K562 (cell line): Measurements from ENCODE around the gene DARS1. TPM values are rescaled to one million over a fixed set of nuclear protein-coding genes. Genes with fewer than 3 reads are reported as not detected.

ENCODE experiments used
- ATAC-seq: fragments of 200-7000 bp; cut with Tn5 transposase; 3 replicates; pipeline ENCODE4 v1.9.1; 2020; ENCODE audit warnings: moderate library complexity
- BruUV-seq: library from RNA; stranded (reverse); fragments of 400-500 nt; replicated peaks from 2 replicates; lab custom pipeline; 2021; lab: Mats Ljungman, UMichigan
- CTCF ChIA-PET: fragments of 300-600 bp; formaldehyde crosslinking; extraction: SDS; loops from one replicate; lab custom pipeline; 2021; ENCODE audit warnings: low intra/inter-chr PET ratio; lab: Yijun Ruan, JAX
- POLR2A ChIA-PET: fragments of 300-600, 350-650 bp; sonication (Branson Sonifier 250); formaldehyde crosslinking; extraction: SDS; loops from one replicate; lab custom pipeline; 2021; ENCODE audit warnings: antibody characterized with exemption, inconsistent platforms; lab: Yijun Ruan, JAX
- DNase-seq, 4 experiments: peaks; one replicate each; pipeline versions ENCODE4 v3.0.0 to v3.0.0-alpha.2; 2011 to 2018; ENCODE audit warnings: low spot score in 3 of 4, mixed read lengths in 3 of 4; ENCODE audit errors: extremely low read depth in 1 of 4
- FAIRE-seq: peaks from 2 replicates; lab custom pipeline; 2011; peaks lifted over from hg19 to GRCh38; lab: Jason Lieb, UNC
- H2AFZ ChIP-seq: 2 replicates; pipeline ENCODE4 v1.6.0; 2011; ENCODE audit warnings: low read depth, low read length, control low read depth, inconsistent platforms
- H3K27ac ChIP-seq: fragments of 200-600 bp; 3 replicates; pipeline ENCODE4 v1.8.0; 2011; ENCODE audit warnings: low read depth, mild to moderate bottlenecking, control low read depth, inconsistent platforms, low read length, moderate library complexity, mixed read lengths; ENCODE audit errors: extremely low read depth
- H3K27me3 ChIP-seq, 2 experiments: fragments of 300-600 bp in 1 of 2; 2 replicates in 1 of 2; 3 replicates in 1 of 2; pipeline versions ENCODE4 v1.6.0 to v1.8.0; 2011; ENCODE audit warnings: inconsistent platforms in 2 of 2, low read length in 2 of 2, mild to moderate bottlenecking in 1 of 2, mixed read lengths in 1 of 2, moderate library complexity in 1 of 2; ENCODE audit not compliant: control insufficient read depth in 2 of 2, insufficient read depth in 2 of 2
- H3K36me3 ChIP-seq: fragments of 300-600 bp; 3 replicates; pipeline ENCODE4 v1.8.0; 2011; ENCODE audit warnings: mild to moderate bottlenecking, low read length, inconsistent platforms; ENCODE audit not compliant: control insufficient read depth, insufficient read depth
- H3K4me1 ChIP-seq, 2 experiments: fragments of 200-600 bp in 1 of 2; replicated peaks in 1 of 2; 2 replicates in 1 of 2; 3 replicates in 1 of 2; pipeline versions ENCODE4 v1.5.1 to v1.8.0; 2011; ENCODE audit warnings: inconsistent platforms in 2 of 2, low read length in 2 of 2, mild to moderate bottlenecking in 1 of 2, mixed read lengths in 1 of 2, moderate library complexity in 1 of 2; ENCODE audit not compliant: control insufficient read depth in 2 of 2, insufficient read depth in 2 of 2
- H3K4me2 ChIP-seq: 2 replicates; pipeline ENCODE4 v1.6.1; 2011; ENCODE audit warnings: low read length, control low read depth, inconsistent platforms, mixed read lengths; ENCODE audit not compliant: insufficient read depth
- H3K4me3 ChIP-seq: fragments of 200-600 bp; sonication (generic), shearing (Covaris generic); 2 replicates; pipeline ENCODE4 v1.5.1; 2016; ENCODE audit warnings: control low read depth, inconsistent platforms
- H3K79me2 ChIP-seq: fragments of 200-600 bp; 3 replicates; pipeline ENCODE4 v1.8.0; 2011; ENCODE audit warnings: low read length, inconsistent platforms; ENCODE audit not compliant: control insufficient read depth, insufficient read depth
- H3K9ac ChIP-seq, 2 experiments: 2 replicates each; pipeline versions ENCODE4 v1.6.0 to v1.6.1; 2011; ENCODE audit warnings: low read depth in 2 of 2, low read length in 2 of 2, control low read depth in 1 of 2, inconsistent platforms in 1 of 2, mild to moderate bottlenecking in 1 of 2, mixed read lengths in 1 of 2; ENCODE audit not compliant: insufficient read depth in 1 of 2
- H3K9me1 ChIP-seq: one replicate; pipeline ENCODE4 v1.6.0; 2011; ENCODE audit warnings: inconsistent platforms, mild to moderate bottlenecking, low read length, moderate library complexity; ENCODE audit not compliant: control insufficient read depth, insufficient read depth
- H3K9me3 ChIP-seq: replicated peaks from 2 replicates; pipeline ENCODE4 v1.5.1; 2011; ENCODE audit warnings: low read depth, low read length, inconsistent platforms; ENCODE audit not compliant: control insufficient read depth, insufficient read depth
- H4K20me1 ChIP-seq: replicated peaks from 2 replicates; pipeline ENCODE4 v1.6.1; 2011; ENCODE audit warnings: low read length, inconsistent platforms, mixed read lengths; ENCODE audit not compliant: control insufficient read depth, insufficient read depth
- ASH1L ChIP-seq: fragments of 450-650 bp; IDR thresholded peaks from 2 replicates; pipeline ENCODE4 v1.6.1; 2018; ENCODE audit warnings: borderline replicate concordance, mild to moderate bottlenecking, low read depth; ENCODE audit not compliant: partially characterized antibody
- EZH2 ChIP-seq: IDR thresholded peaks from 2 replicates; pipeline ENCODE4 v1.6.1; 2012; ENCODE audit warnings: low read depth, mild to moderate bottlenecking, inconsistent platforms, low read length, borderline replicate concordance
- FOXJ2 ChIP-seq: fragments of 200-800 bp; sonication (Bioruptor generic); IDR thresholded peaks from 2 replicates; pipeline ENCODE4 v1.6.1; 2016; ENCODE audit warnings: missing genetic modification characterization, missing compliant biosample characterization
- FOXK1 ChIP-seq: sonication (generic); formaldehyde crosslinking; IDR thresholded peaks from 2 replicates; pipeline ENCODE4 v1.8.0; 2022; ENCODE audit warnings: missing genetic modification reagents, mild to moderate bottlenecking, borderline replicate concordance
- GABPA ChIP-seq: fragments of 200-800 bp; sonication (Bioruptor generic); conservative IDR thresholded peaks from 2 replicates; pipeline ENCODE4 v1.6.1; 2016; ENCODE audit warnings: low read depth, missing genetic modification characterization, missing compliant biosample characterization
- JUNB ChIP-seq: fragments of 450-650 bp; formaldehyde crosslinking; conservative IDR thresholded peaks from 2 replicates; pipeline ENCODE4 v1.4.0; 2020; ENCODE audit warnings: mild to moderate bottlenecking
- POU5F1 ChIP-seq: fragments of 150-350 bp; IDR thresholded peaks from 2 replicates; pipeline ENCODE4 v1.6.1; 2014; ENCODE audit warnings: borderline replicate concordance, low read length, low read depth, mild to moderate bottlenecking; ENCODE audit not compliant: partially characterized antibody
- RBFOX2 ChIP-seq: fragments of 200-400 bp; formaldehyde crosslinking; IDR thresholded peaks from 2 replicates; pipeline ENCODE4 v1.6.1; 2017; ENCODE audit warnings: low read depth, mild to moderate bottlenecking, low read length, moderate library complexity
- SMARCA4 ChIP-seq: fragments of 450-650 bp; IDR thresholded peaks from 2 replicates; pipeline ENCODE4 v1.6.1; 2016
- SREBF2 ChIP-seq: sonication (generic); formaldehyde crosslinking; IDR thresholded peaks from 2 replicates; pipeline ENCODE4 v1.4.0; 2020; ENCODE audit warnings: mild to moderate bottlenecking, missing genetic modification reagents
- WGBS: fragments of 100-300 bp; shearing (Covaris generic); methylation state at CpG from one replicate; pipeline ENCODE4 v1.1.6; 2016; ENCODE audit warnings: low coverage, mixed read lengths; ENCODE audit not compliant: insufficient coverage; ENCODE audit errors: missing lambda C conversion rate; 5-methylcytosine and 5-hydroxymethylcytosine counted together
- in situ Hi-C: fragments of 300-500 bp; cut with MboI; formaldehyde crosslinking; loops from 4 replicates; pipeline ENCODE4 v1.15.0; 2018; ENCODE audit warnings: inconsistent platforms, mixed read lengths
- intact Hi-C: fragments of 100-400 bp; cut with micrococcal nuclease; formaldehyde crosslinking; loops from 2 replicates; pipeline ENCODE4 v1.14.2; 2022
- polyA plus RNA-seq, 8 experiments: library from polyadenylated mRNA; depleted of rRNA in 4 of 8; stranded (reverse) in 5 of 8; unstranded in 3 of 8; fragments of >200 nt; fragmentation: Nextera tagmentation in 2 of 8; fragmentation: Illumina TruSeq in 1 of 8; extraction: Ambion mirVana in 2 of 8; extraction: Trizol in 1 of 8; gene quantifications; 2 replicates each; pipeline versions ENCODE4 v1.2.1 to v1.2.3, GENCODE V29; 2011 to 2014; ENCODE audit warnings: inconsistent platforms in 1 of 8, missing spikeins in 1 of 8
- total RNA-seq, 7 experiments: library from RNA; depleted of rRNA in 6 of 7; stranded (reverse); fragments of >200 nt in 6 of 7; fragmentation: Illumina TruSeq in 2 of 7; extraction: Trizol in 2 of 7; gene quantifications; 2 replicates each; pipeline versions ENCODE4 v1.2.1 to v1.2.3, GENCODE V29; 2011 to 2021; ENCODE audit warnings: low replicate concordance in 1 of 7
- TF ChIP-seq, protein P1 (sequence below): fragments of 450-650 bp; IDR thresholded peaks from 2 replicates; pipeline ENCODE4 v1.6.1; 2016
- TF ChIP-seq, protein P2 (sequence below): fragments of 250-450 bp; sonication (Bioruptor Pico); IDR thresholded peaks from 2 replicates; pipeline ENCODE4 v1.5.0; 2020; ENCODE audit warnings: mild to moderate bottlenecking
- TF ChIP-seq, protein P3 (sequence below): fragments of 250-450 bp; sonication (Bioruptor Pico); IDR thresholded peaks from 2 replicates; pipeline ENCODE4 v1.5.0; 2021

The DARS1 gene
- total and polyA plus RNA-seq, 9 of the 15 experiments (the other 6 are each of a cell fraction or from before 2014, with no cell fraction given) = 91.5 to 239 (median 98.0) TPM

- TF ChIP-seq, protein P1, sequence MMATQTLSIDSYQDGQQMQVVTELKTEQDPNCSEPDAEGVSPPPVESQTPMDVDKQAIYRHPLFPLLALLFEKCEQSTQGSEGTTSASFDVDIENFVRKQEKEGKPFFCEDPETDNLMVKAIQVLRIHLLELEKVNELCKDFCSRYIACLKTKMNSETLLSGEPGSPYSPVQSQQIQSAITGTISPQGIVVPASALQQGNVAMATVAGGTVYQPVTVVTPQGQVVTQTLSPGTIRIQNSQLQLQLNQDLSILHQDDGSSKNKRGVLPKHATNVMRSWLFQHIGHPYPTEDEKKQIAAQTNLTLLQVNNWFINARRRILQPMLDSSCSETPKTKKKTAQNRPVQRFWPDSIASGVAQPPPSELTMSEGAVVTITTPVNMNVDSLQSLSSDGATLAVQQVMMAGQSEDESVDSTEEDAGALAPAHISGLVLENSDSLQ = peak; percentile 70
- no peak for TF ChIP-seq ASH1L
- no peak for TF ChIP-seq POU5F1
- no peak for TF ChIP-seq EZH2
- TF ChIP-seq FOXJ2 (tag) = peak; percentile 49; the same call in 1 of the 2 replicates
- TF ChIP-seq SMARCA4 = peak; percentile 82
- no peak for TF ChIP-seq RBFOX2
- TF ChIP-seq GABPA (tag) = no peak
- no peak for TF ChIP-seq SREBF2 (CRISPR knock-in tag)
Observed at GRCh38 chr2:135948642-135949355, 36.6 kb downstream of the DARS1 start (continued).

DNA sequence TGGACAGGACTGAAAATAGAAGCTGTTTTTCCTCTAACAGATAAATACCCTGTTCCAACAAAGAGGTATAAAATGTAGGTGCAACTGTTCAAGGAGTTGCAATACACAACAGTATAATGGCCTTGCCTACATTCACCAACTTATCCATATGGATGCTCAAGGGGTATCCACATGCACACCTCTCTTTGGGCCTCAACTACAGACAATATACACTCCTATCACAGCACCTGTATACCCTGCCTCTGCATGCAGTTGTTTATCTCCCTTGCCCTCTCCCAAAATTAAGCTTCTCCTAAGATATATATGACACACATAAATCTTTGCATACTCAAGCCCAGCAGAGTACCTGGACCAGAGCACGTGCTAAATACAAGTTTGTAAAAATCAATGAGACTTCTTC lies 37.3 kb downstream of the DARS1 start:
- FAIRE-seq (no peak), ATAC-seq (peak; percentile 10; the same call in 2 of the 3 replicates), DNase-seq (no peak)
- peaks cover 89% of the 10 kb centered on the region for H3K79me2 ChIP-seq
- H3K9me1 ChIP-seq = no peaks in the 10 kb centered on the region
- peaks cover 4 to 8% of the 10 kb centered on the region in 2 experiments; a peak in 3 of 5 replicates for H3K4me1 ChIP-seq
- 0 out of 2 replicates have a peak, but pooled peaks cover 5% of the 10 kb centered on the region for H4K20me1 ChIP-seq
- intact Hi-C loops = no loop called here
- ChIA-PET POLR2A (no interaction called here), CTCF (no interaction called here)
- in situ Hi-C loops = no loop called here
- H3K27me3 ChIP-seq = no peaks in the 10 kb centered on the region
- H3K4me2 ChIP-seq = no peak overlapping the region
- no TSS peak for BruUV-seq
- no peak overlapping the region for H3K4me3 ChIP-seq
- H3K9ac ChIP-seq = no peak overlapping the region
- peaks cover 56% of the 10 kb centered on the region for H3K36me3 ChIP-seq
- H2AFZ ChIP-seq = no peak overlapping the region
- peak overlapping the region; percentile 66; the same call in 2 of the 3 replicates for H3K27ac ChIP-seq
- 67% methylated on average over 1 of the region's 1 CpG for WGBS
- H3K9me3 ChIP-seq = no peaks in the 10 kb centered on the region
- no peak for TF ChIP-seq JUNB
- TF ChIP-seq FOXK1 (CRISPR knock-in tag) = no peak
- TF ChIP-seq, protein P2, sequence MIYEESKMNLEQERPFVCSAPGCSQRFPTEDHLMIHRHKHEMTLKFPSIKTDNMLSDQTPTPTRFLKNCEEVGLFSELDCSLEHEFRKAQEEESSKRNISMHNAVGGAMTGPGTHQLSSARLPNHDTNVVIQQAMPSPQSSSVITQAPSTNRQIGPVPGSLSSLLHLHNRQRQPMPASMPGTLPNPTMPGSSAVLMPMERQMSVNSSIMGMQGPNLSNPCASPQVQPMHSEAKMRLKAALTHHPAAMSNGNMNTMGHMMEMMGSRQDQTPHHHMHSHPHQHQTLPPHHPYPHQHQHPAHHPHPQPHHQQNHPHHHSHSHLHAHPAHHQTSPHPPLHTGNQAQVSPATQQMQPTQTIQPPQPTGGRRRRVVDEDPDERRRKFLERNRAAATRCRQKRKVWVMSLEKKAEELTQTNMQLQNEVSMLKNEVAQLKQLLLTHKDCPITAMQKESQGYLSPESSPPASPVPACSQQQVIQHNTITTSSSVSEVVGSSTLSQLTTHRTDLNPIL (CRISPR knock-in tag) = no peak
- TF ChIP-seq, protein P3, sequence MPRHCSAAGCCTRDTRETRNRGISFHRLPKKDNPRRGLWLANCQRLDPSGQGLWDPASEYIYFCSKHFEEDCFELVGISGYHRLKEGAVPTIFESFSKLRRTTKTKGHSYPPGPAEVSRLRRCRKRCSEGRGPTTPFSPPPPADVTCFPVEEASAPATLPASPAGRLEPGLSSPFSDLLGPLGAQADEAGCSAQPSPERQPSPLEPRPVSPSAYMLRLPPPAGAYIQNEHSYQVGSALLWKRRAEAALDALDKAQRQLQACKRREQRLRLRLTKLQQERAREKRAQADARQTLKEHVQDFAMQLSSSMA (CRISPR knock-in tag) = no peak
